HG03108 (cell line): ENCODE measurements around the gene CDAN1.

Experiments
- ATAC-seq: cut with Tn5 transposase; IDR thresholded peaks from one replicate; pipeline ENCODE4 v1.9.1; 2021; ENCODE audit warnings: moderate library complexity; ENCODE audit not compliant: unreplicated experiment

Gene CDAN1

DNA sequence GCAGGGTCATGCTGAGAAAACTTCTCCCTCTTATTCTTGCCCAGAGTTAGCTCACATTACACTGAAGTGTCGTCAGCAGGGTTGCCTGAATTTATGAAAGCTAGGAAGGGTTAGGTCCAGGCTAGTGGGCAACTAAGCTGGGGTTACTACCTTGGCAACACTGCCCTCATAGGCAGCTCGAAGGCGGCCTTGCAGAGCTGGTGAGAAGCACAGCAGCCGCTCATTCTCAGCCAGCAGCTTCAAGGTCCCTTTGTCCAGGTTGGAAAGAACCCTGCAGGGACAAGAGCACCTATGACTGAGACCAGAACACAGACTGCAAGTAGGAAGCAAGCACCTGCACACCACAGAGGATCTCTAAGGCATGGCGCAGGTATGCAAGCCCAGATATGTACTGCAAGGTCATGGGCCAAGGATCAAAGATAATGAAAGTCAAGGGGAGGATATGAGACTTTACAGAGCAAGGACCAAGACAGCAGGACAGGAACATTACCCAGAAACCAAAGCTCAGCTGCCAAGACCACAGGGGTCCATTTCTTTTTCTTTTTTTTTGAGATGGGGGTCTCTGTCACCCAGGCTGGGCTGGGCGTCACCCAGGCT, 2.8 kb downstream of the CDAN1 start:
- ATAC-seq = no peak

DNA sequence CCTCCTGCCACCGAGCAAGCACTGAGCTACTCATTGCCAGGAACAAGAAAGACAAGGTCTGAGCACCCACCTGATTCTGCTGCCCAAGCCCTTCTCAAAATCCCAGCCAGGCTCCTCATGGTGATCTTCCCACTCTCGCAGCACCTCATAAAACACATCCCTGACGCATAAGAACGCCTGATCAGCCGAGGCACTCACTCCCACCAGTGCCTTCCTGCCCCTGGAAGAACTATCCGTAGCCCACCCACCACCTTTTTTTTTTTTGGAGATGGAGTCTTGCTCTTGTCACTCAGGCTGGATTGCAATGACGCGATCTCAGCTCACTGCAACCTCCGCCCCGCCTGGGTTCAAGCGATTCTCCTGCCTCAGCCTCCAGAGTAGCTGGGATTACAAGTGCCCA, 3.9 kb downstream of the CDAN1 start:
- ATAC-seq = no peak

- ATAC-seq = no peak
Observed at GRCh38 chr15:42732095-42732827, 4.7 kb downstream of the CDAN1 start.

DNA sequence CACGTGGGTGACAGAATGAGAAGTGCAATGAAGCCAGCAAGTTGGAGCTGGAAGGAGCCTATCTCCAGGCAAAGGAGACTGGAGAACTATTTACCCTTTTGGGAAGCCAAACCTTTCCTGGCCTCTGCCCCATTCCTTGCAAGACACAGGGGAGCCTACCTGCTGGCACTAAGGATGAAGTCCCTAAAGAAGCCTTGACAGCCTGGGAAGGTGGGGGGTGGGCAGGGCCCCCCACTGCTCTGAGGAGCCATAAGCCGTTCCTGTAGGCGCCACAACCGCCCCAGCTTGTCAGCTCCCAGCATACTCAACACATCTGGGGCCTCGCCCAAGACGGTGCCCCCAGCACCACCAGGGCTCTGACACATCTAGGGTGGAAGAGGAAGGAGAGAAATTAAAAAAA, 5.5 kb downstream of the CDAN1 start:
- no peak for ATAC-seq

DNA sequence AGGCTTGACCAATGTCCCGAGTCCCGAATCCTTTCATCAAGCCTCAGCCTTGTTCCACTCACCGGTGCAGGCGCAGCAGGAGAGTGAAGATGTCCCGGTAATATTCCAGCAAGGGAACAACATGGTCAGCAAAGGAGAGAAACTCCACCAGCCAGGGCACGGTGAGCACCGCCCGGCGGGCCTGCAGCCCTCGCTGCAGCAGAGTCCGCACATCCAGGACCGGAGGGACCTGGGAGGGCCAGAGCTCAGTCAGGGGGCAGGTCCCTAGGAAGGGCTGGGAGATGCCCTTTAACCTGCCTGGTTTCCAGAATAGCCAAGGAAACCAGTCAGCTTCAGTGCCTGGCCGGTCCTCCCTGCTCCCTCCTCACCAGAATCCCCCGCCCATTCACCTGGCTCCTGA, 6.4 kb downstream of the CDAN1 start:
- no peak for ATAC-seq

GRCh38 chr15:42730135-42730534, 6.8 kb downstream of the CDAN1 start:
- ATAC-seq = no peak

DNA sequence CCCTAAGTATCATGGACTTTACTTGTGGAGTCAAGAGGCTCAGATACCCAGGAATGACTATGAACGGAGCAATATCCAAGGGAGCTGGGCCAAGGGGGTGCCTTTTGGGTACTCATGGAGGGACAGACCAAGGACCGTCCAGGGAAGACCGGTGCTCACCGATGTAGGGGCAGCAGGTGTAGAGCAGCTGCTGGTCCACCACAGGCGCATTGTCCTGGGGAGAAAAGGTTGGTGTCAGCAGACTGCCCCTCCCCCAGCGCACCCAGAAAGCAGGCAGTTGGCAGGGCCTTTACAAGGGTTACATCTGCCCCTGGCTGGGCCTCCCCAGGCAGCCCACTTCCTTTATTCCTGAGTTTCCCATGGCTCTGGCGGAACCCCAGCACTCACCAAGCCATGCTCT, 7.5 kb downstream of the CDAN1 start:
- no peak for ATAC-seq

GRCh38 chr15:42728972-42729371, 8.0 kb downstream of the CDAN1 start:
- ATAC-seq = no peak

- no peak for ATAC-seq
Observed at GRCh38 chr15:42728560-42728959, 8.4 kb downstream of the CDAN1 start.

DNA sequence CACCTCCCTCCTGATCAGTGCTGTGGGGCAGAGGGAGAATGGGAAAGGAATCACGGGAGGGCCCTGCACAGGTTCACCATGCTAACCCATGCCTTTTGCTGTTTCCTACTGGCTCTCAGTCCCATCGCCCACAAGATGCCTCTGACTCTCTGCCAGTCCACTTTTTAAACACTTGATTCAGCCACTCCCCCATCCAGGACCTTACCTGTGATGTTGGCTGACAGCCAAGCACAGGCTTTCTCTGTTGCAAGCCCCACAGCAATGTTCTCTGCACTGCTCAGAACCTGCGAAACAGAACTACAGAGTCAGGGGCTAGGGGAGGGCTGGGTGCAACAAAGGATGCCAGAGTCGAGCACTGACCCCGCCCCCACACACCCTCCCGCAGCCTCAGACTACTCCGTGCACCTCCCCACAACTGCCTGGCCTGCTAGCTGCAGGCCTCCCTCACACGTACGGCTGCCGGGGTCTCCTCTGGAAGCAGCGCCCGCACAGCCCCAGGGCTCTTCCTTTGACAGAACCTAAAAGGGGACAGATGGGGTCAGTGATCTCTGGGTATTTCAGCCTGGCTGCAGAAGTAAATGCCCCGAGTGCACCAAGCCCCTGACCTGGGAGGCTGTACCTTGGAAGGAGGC, 9.1 kb downstream of the CDAN1 start:
- ATAC-seq = no peak

- no peak for ATAC-seq
Observed at GRCh38 chr15:42726114-42726513, 10.8 kb downstream of the CDAN1 start.

GRCh38 chr15:42725331-42725903, 11.5 kb downstream of the CDAN1 start:
- no peak for ATAC-seq

DNA sequence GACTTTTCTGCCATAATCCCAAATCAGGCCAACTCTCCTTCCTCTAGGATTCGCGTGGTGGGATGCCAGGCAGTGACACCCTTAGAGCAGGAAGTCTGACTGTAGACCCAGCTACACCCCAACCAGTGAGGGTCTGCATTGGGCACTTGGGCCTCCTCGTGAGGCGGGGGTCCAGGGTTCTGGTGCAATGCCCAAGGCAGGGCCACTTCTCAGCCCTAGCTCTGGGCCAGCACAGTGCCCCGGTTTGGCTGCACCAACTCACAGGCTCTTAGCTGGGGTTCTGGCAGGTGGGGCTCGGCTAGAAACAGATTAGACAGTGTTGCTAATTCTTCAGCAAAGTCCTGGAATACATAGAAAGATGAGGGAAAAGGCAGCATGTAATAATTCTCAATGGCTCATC, 12.7 kb downstream of the CDAN1 start:
- no peak for ATAC-seq

GRCh38 chr15:42723068-42723467, 13.9 kb downstream of the CDAN1 start:
- no peak for ATAC-seq

DNA sequence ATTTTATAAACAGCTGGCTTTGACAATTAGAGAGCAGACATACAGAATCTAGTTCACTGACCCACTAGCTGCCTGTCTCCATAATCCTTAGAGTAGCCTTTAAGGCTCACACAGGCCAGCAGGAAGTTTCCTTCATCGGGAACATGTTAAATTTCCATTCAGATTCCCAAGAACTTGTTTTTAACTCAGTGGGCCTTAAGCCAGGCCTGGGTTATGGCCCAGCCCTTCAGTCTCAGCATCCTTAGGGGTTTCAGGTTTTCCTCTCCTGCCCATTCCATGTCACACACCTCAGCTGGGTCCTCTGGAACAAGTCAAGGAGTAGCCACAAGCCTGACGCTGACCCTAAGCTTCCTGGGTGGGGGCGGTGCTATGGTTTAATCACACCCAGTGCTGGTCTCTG, 15.0 kb downstream of the CDAN1 start:
- no peak for ATAC-seq

- no peak for ATAC-seq
Observed at GRCh38 chr15:42721016-42721415, 15.9 kb downstream of the CDAN1 start.

GRCh38 chr15:42720071-42720470, 16.9 kb downstream of the CDAN1 start:
- ATAC-seq = no peak

GRCh38 chr15:42719043-42719442, 17.9 kb downstream of the CDAN1 start:
- ATAC-seq = no peak

GRCh38 chr15:42716626-42717025, 20.3 kb downstream of the CDAN1 start:
- no peak for ATAC-seq

GRCh38 chr15:42716125-42716524, 20.8 kb downstream of the CDAN1 start:
- ATAC-seq = no peak

DNA sequence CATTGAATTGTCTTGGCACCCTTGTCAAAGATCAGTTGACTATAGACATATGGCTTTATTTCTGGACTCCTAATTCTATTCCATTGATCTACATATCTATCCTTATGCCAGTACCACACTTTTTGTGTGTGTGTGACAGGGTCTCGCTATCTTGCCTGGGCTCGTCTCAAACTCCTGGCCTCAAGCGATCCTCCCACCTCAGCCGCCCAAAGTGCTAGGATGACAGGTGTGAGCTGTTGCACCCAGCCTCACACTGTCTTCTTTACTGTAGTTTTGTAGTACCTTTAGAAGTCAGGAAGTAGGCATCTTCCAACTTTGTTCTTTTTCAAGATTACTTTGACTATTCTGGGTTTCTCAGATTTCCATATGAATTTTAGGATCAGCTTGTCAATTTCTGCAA, 24.3 kb downstream of the CDAN1 start:
- no peak for ATAC-seq

GRCh38 chr15:42711746-42712145, 25.2 kb downstream of the CDAN1 start:
- ATAC-seq = no peak
